Mucosa of gallbladder (tissue), 1 donor: Measurements from ENCODE around the gene SIRT5. TPM values are rescaled to one million over a fixed set of nuclear protein-coding genes. Genes with fewer than 3 reads are reported as not detected.

Source experiments
- DNase-seq: peaks from one replicate; pipeline ENCODE4 v3.0.0-alpha.2; 2020; ENCODE audit warnings: low spot score
- total RNA-seq: library from RNA; stranded (reverse); gene quantifications from one replicate; pipeline ENCODE4 v1.2.1, GENCODE V29; 2021
- donor health status: DM: no; HTN: no; CAD: no.

The SIRT5 gene
- 15.2 TPM for total RNA-seq

DNA sequence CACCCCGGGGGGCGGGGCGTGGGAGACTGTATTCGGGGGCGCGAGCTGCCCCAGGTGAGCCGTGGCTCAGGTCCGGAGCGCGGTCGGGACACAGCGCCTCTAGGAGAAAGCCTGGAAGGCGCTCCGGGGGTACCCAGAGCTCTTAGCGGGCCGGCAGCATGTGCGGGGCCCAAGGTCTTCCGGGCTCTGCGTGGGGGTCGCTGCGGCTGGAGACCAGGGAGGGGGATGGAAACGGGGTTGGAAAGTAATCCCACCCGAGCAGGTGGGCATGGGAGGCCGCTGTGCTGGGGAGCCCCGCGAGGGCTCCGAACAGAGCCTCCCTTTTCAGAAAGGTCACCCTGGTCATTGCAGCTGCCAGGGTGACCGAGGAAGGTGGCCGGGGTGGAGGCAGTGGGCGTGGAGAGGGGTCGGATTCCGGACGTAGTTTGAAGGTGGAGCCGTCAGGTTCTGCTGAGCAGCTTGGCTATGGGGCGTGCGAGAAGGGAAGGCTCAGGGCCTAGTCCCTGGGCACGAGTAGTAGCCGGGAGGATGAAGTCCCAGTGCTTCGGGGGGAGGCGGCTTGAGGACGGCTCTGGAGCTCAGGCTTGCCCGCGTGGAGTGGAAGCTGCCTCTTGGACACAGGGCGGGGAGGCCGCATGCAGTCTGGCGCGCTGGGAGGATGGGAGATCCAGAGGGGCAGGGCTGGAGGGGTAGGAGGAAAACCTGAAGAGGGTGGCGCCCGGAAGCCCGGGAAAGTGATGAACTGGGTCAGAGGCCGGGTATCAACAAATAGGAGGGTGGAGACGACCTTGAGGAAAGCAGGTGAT lies at the start of gene SIRT5:
Gene SIRT5, plus strand, starts transcription at position 31 of the 806 bp plus-strand sequence. CDS start 9,510 bp downstream, outside the sequence.
- DNase-seq, result peak; percentile 89

- no peak for DNase-seq
Observed at GRCh38 chr6:13524801-13525508, 49.4 kb upstream of the SIRT5 start.

DNA sequence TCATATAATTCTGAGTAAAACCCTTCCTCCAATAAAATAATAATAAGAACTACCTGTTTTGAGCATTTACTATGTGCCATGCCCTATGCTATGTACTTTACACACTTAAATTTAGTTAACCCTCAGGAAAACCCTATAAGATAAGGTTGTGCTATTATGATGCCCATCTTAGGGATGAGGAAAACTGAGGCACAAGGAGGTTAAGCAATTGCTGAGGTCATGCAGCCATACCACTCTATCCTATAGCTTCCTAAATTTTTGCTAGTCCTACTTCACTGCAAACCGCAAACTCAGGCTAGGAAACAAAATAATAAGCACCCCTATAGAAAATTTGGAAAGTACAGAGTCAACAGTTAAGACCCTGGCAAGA lies 48.1 kb upstream of the SIRT5 start:
- no peak for DNase-seq

- DNase-seq, result no peak
Observed at GRCh38 chr6:13526727-13527670, 47.4 kb upstream of the SIRT5 start.

DNA sequence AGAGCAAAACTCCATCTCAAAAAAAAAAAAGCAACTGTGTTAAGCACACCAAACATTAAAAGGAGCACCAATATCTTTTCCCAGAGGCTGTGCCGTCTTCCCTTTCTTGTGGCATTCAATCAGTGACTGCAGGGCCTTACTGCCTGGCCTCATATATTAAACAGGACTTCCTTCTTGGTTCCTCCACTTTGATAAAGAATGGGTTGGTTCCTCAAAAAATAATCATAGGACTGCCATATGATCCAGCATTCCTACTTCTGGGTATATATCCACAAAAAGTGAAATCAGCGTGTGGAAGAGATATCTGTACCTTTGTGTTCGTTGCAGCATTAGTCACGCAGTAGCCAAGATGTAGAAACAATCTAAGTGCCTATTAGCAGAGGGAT lies 46.7 kb upstream of the SIRT5 start:
- DNase-seq, result no peak

DNA sequence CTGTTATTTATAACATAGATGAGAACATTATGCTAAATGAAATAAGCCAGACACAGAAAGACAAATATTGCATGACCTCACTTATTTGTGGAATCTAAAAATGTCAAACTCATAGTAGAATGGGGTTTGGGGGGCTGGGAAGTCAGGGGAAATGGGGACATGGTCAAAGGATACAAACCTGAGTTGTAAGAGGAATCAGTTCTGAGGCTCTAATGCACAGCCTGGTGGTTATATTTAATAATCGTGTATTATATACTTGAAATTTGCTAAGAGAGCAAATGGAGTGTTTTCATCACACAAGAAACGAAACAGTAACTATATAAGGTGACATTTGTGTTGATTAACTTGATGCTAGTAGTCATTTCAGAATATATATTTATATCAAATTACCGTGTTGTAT lies 46.2 kb upstream of the SIRT5 start:
- no peak for DNase-seq

DNA sequence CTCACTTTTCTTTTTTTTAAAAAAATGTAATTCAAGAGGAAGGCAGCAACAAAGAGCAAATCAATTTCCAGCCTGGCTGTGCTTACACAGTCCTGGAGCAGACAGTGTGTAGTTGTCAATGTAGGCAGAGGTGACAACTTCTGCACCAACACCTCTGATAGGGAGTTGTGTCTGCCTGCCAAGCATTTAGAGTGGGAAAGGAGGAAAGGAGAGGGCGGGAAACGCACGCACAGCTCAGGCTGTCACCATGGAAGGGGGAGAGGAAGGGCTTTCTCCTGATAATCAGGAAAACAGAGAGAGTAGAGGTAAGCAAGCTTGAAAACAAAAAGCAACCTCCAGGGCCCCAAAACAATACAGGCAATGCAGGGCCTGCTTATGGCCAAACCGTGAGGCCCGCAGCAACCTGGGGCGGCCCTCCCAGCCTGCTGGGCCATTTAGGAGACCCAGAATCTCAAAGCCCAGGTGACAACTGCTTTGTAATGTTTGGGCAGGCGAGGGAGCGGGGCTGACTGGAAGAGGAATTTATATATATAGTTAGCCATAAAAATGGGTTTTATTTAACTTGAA lies 45.5 kb upstream of the SIRT5 start:
- no peak for DNase-seq

- no peak for DNase-seq
Observed at GRCh38 chr6:13531956-13532355, 42.4 kb upstream of the SIRT5 start.

GRCh38 chr6:13534536-13534935 lies 39.9 kb upstream of the SIRT5 start:
- no peak for DNase-seq

DNA sequence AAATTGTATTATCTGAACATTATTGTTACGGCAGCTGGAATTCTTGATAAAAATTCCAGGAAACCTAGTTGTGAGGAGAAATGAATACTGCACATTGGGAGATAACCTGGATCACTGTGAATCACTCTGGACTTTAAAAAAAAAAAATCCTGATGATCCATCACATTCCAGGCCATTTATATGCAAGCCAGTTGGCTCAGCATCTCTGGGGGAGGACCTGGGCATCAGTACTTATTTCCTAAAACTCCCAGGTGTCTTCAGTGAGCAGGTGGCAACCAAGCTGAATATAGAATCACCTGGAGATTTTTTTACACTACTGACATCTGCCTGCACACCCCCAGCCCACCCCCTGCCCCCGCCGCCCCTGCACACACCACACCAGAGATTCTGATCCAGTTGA lies 39.1 kb upstream of the SIRT5 start:
- no peak for DNase-seq

GRCh38 chr6:13536796-13537526 lies 37.4 kb upstream of the SIRT5 start:
- DNase-seq, result no peak

DNA sequence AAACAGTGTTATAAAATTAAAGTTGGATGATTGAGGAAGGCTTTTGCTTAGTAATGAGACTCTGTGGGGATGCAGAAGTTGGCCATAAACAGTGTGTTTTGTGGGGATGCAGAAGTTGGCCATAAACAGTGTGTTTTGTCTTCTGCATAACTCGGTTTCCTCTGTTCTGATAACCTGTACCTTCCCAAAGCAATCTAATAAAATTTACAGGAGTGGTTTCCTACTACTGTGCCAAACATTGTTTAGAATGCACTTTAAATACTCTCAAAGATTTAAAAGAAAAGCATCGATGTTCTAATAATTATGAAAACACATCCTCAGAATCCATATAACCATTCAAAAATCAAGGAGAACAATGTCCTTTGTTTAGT lies 36.9 kb upstream of the SIRT5 start:
- no peak for DNase-seq

DNA sequence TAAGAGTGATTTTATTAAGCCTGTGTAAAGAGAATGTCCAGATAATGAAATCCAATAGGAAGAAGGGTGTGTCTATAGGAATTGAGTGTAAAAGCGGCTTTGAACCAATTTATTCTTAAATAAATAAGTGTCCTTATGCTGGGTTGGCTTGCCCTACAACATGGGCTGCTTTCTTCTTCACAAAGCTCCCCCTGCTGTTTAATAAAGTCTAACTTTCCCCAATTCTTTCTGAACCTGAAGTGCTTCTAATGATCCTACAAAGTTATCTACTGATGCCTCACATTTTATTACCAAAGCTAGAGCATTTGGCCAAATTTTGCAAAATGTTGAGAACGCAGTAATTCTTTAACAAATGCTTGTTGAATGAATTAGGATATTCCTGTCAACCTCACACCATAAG lies 36.3 kb upstream of the SIRT5 start:
- no peak for DNase-seq

GRCh38 chr6:13538600-13538999 lies 35.8 kb upstream of the SIRT5 start:
- DNase-seq, result no peak

- DNase-seq, result no peak
Observed at GRCh38 chr6:13539572-13539971, 34.8 kb upstream of the SIRT5 start.

DNA sequence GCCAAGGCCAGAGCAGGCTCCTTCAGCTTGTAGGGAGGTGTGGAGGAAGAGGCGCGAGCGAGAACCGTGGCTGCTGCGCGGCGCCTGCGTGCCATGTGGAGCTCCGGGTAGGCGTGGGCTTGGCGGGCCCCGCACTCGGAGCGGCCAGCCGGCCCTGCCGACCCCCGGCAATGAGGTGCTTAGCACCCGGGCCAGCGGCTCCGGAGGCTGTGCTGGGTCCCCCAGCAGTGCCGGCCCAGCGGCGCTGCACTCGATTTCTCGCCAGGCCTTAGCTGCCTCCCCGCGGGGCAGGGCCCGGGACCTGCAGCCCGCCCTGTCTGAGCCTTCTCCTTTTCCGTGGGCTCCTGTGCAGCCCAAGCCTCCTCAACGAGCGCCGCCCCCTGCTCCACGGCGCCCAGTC lies 32.9 kb upstream of the SIRT5 start:
- no peak for DNase-seq

DNA sequence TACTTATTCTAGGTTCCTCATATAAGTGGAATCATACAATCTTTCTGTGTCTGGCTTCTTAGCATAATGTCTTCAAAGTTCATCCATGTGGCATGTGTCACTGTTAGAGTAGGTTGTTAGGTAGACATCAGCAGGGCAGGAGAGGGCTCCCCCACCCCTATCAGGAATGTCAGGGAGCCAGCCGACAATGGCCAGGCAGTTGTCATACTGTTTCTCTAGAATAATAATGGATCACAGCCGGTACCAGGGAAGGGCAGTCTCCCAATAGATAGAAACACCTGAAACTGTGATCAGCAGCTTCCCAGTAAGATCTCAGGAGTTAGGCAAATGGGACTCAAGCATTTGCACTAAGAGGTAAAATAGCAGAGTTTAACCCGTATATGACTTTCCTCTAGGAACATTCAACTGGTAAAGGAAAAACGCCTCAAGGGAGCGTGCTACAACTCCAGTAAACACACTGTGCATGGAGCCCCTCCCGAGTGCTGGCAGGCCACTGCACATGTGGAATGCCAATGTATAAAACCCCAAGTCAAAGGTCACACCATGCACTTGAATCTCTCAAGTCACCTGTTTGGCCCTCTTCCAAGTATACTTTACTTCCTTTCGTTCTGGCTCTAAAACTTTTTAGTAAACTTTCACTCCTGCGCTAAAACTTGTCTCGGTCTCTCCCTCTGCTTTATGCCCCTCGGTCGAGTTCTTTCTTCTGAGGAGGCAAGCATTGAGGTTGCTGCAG lies 29.8 kb upstream of the SIRT5 start:
- no peak for DNase-seq

GRCh38 chr6:13545885-13546284 lies 28.5 kb upstream of the SIRT5 start:
- no peak for DNase-seq

DNA sequence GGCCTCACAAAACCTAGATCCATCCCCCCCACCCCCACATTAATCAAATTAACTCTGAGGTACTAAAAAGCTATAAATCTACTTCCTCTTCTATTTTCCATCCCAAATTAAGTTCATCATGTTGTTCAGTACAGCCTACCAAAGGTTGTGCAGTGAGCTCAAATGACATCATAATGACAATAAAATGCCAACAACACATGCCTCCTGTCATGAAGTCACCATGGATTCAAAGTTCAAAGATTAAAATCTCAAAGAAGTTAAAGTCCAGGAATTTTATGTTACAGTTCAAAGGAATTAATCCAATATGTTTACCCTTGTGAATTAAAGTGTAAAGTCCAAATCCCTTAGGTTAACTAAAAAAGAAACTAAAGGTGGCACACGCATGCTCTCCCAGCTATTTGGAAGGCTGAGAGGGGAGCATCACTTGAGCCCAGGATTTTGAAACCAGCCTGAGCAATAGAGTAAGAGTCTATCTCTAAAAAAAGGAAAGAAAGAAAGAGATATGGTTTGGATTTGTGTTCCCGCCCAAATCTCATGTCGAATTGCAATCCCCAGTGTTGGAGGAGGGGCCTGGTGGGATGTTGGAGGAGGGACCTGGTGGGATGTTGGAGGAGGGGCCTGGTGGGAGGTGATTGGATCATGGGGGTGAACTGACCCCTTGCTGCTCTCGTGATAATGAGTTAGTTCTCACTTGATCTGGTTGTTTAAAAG lies 25.7 kb upstream of the SIRT5 start:
- no peak for DNase-seq

DNA sequence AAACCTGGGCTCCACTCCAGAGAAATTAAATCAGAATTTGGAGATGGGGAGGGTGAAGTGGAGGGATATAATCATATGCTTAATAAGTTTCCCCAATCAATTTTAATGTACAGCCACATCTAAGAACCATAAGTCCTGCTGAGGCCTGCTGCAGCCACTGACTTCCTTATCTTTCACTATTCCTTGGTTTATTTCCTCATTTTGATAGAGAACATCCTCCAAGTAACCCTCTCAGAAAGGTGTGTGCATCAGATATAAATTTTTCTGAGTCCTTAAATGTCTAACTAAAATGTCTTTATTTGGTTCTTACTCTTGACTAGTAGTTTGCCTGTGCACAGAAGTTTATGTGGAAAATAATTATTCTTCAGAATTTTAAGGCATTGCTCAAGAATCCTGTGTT lies 23.7 kb upstream of the SIRT5 start:
- no peak for DNase-seq
